Karpas-422 (cell line): Measurements from ENCODE around the gene SPNS2. TPM values are rescaled to one million over a fixed set of nuclear protein-coding genes. Genes with fewer than 3 reads are reported as not detected.

Experiments
- DNase-seq: peaks from one replicate; pipeline ENCODE4 v3.0.0-alpha.2; 2015
- H2AFZ ChIP-seq: fragments of 200-600 bp; sonication (generic); 2 replicates; pipeline ENCODE4 v1.6.1; 2014; ENCODE audit warnings: antibody characterized with exemption, low read length, mixed read lengths
- H3K27ac ChIP-seq: fragments of 200-600 bp; sonication (generic); 2 replicates; pipeline ENCODE4 v1.5.1; 2014; ENCODE audit warnings: mild to moderate bottlenecking, low read length, moderate library complexity
- H3K27me3 ChIP-seq: fragments of 200-600 bp; sonication (generic); 2 replicates; pipeline ENCODE4 v1.6.1; 2014; ENCODE audit warnings: low read length, mixed read lengths
- H3K36me3 ChIP-seq: fragments of 200-600 bp; sonication (generic); 2 replicates; pipeline ENCODE4 v1.6.1; 2014; ENCODE audit warnings: low read length, mixed read lengths; ENCODE audit not compliant: insufficient read depth
- H3K4me1 ChIP-seq: fragments of 200-600 bp; sonication (generic); 2 replicates; pipeline ENCODE4 v1.6.1; 2014; ENCODE audit warnings: mild to moderate bottlenecking, low read length, mixed read lengths
- H3K4me2 ChIP-seq: fragments of 200-600 bp; sonication (generic); 2 replicates; pipeline ENCODE4 v1.6.1; 2014; ENCODE audit warnings: low read length, low read depth, mild to moderate bottlenecking; ENCODE audit not compliant: poor library complexity, severe bottlenecking
- H3K4me3 ChIP-seq: fragments of 200-600 bp; sonication (generic); 2 replicates; pipeline ENCODE4 v1.5.1; 2014; ENCODE audit warnings: mild to moderate bottlenecking, antibody characterized with exemption, low read length, mixed read lengths
- H3K79me2 ChIP-seq: fragments of 200-600 bp; sonication (generic); 2 replicates; pipeline ENCODE4 v1.6.1; 2014; ENCODE audit warnings: mild to moderate bottlenecking, low read length, mixed read lengths
- H3K9ac ChIP-seq: fragments of 200-600 bp; sonication (generic); 2 replicates; pipeline ENCODE4 v1.6.0; 2014; ENCODE audit warnings: low read length
- H3K9me2 ChIP-seq: fragments of 200-600 bp; sonication (generic), shearing (Covaris generic); replicated peaks from 2 replicates; pipeline ENCODE4 v1.6.0; 2014; ENCODE audit warnings: mild to moderate bottlenecking, low read length, moderate library complexity; ENCODE audit not compliant: insufficient read depth
- H3K9me3 ChIP-seq: fragments of 300-700, 200-600 bp; sonication (generic); 2 replicates; pipeline ENCODE4 v1.6.1; 2014; ENCODE audit warnings: low read length, mixed read lengths
- H4K20me1 ChIP-seq: fragments of 200-600 bp; sonication (generic); 2 replicates; pipeline ENCODE4 v1.6.1; 2014; ENCODE audit warnings: mild to moderate bottlenecking, antibody characterized with exemption, low read length, low read depth; ENCODE audit not compliant: insufficient read depth
- total RNA-seq: library from RNA; depleted of rRNA; stranded (reverse); fragments of >200 nt; shearing (Covaris generic); gene quantifications from 2 replicates; pipeline ENCODE4 v1.2.3, GENCODE V29; 2014; ENCODE audit warnings: low replicate concordance

Gene SPNS2
- total RNA-seq, 1 experiment from 2014 or later = not detected

GRCh38 chr17:4497101-4497824, 1.4 kb upstream of the SPNS2 start:
- H3K4me1 ChIP-seq = peaks cover 17% of the 10 kb centered on the region
- peak overlapping the region; percentile 23 for H3K4me2 ChIP-seq
- H3K79me2 ChIP-seq = no peaks in the 10 kb centered on the region
- H3K9me3 ChIP-seq = no peaks in the 10 kb centered on the region
- DNase-seq = no peak
- H4K20me1 ChIP-seq = no peaks in the 10 kb centered on the region; the same call in 1 of the 2 replicates
- no peak overlapping the region for H3K4me3 ChIP-seq
- H3K27ac ChIP-seq = no peak overlapping the region
- H3K9me2 ChIP-seq = no peaks in the 10 kb centered on the region
- H3K36me3 ChIP-seq = no peaks in the 10 kb centered on the region
- H2AFZ ChIP-seq = no peak overlapping the region
- H3K9ac ChIP-seq = no peak overlapping the region
- H3K27me3 ChIP-seq = no peaks in the 10 kb centered on the region

GRCh38 chr17:4499431-4500190, 930 bp downstream of the SPNS2 start:
- no peaks in the 10 kb centered on the region for H3K27me3 ChIP-seq
- no peaks in the 10 kb centered on the region for H3K9me3 ChIP-seq
- H3K4me3 ChIP-seq = no peak overlapping the region
- H3K4me2 ChIP-seq = no peak overlapping the region
- H3K36me3 ChIP-seq = no peaks in the 10 kb centered on the region
- H3K4me1 ChIP-seq = peaks cover 17% of the 10 kb centered on the region
- no peak overlapping the region for H2AFZ ChIP-seq
- no peak for DNase-seq
- H3K9me2 ChIP-seq = no peaks in the 10 kb centered on the region
- H4K20me1 ChIP-seq = no peaks in the 10 kb centered on the region; the same call in 1 of the 2 replicates
- no peak overlapping the region for H3K27ac ChIP-seq
- H3K9ac ChIP-seq = no peak overlapping the region
- no peaks in the 10 kb centered on the region for H3K79me2 ChIP-seq

- H2AFZ ChIP-seq = no peak overlapping the region
- H3K9me2 ChIP-seq = no peaks in the 10 kb centered on the region
These were observed 1.5 kb downstream of the SPNS2 start for GRCh38 chr17:4500191-4500571.

GRCh38 chr17:4501295-4501949, 2.7 kb downstream of the SPNS2 start:
- no peaks in the 10 kb centered on the region for H3K27me3 ChIP-seq
- peaks cover 17% of the 10 kb centered on the region for H3K4me1 ChIP-seq
- no peaks in the 10 kb centered on the region for H3K79me2 ChIP-seq
- no peak overlapping the region for H3K9ac ChIP-seq
- H2AFZ ChIP-seq = no peak overlapping the region
- no peak overlapping the region for H3K4me2 ChIP-seq
- no peak overlapping the region for H3K27ac ChIP-seq
- H3K36me3 ChIP-seq = no peaks in the 10 kb centered on the region
- no peaks in the 10 kb centered on the region for H3K9me2 ChIP-seq
- H3K9me3 ChIP-seq = no peaks in the 10 kb centered on the region
- H4K20me1 ChIP-seq = no peaks in the 10 kb centered on the region; the same call in 1 of the 2 replicates
- no peak overlapping the region for H3K4me3 ChIP-seq
- no peak for DNase-seq

More at GRCh38 chr17:4500191-4500571, 1.5 kb downstream of the SPNS2 start:
- DNase-seq = no peak
- Histone ChIP-seq H3K27me3 (no peaks in the 10 kb centered on the region), H3K79me2 (no peaks in the 10 kb centered on the region), H3K4me2 (no peak overlapping the region), H3K27ac (no peak overlapping the region), H3K9ac (no peak overlapping the region), H4K20me1 (no peaks in the 10 kb centered on the region; the same call in 1 of the 2 replicates), H3K4me3 (no peak overlapping the region), H3K9me3 (no peaks in the 10 kb centered on the region), H3K4me1 (peaks cover 17% of the 10 kb centered on the region), H3K36me3 (no peaks in the 10 kb centered on the region)

- Histone ChIP-seq H3K27ac (no peak overlapping the region), H4K20me1 (no peaks in the 10 kb centered on the region; the same call in 1 of the 2 replicates), H3K9me3 (no peaks in the 10 kb centered on the region), H3K27me3 (no peaks in the 10 kb centered on the region), H3K4me1 (peaks cover 10% of the 10 kb centered on the region), H3K9ac (no peak overlapping the region), H3K9me2 (no peaks in the 10 kb centered on the region), H2AFZ (no peak overlapping the region), H3K4me2 (no peak overlapping the region), H3K36me3 (no peaks in the 10 kb centered on the region), H3K79me2 (no peaks in the 10 kb centered on the region), H3K4me3 (no peak overlapping the region)
- no peak for DNase-seq
These were observed 3.9 kb downstream of the SPNS2 start for GRCh38 chr17:4502466-4503154.

- Histone ChIP-seq H3K4me2 (no peak overlapping the region), H3K4me3 (no peak overlapping the region), H3K9me3 (no peaks in the 10 kb centered on the region), H3K4me1 (peaks cover 1% of the 10 kb centered on the region), H3K79me2 (no peaks in the 10 kb centered on the region), H3K9ac (no peak overlapping the region), H3K27ac (no peak overlapping the region), H3K27me3 (no peaks in the 10 kb centered on the region), H4K20me1 (no peaks in the 10 kb centered on the region; the same call in 1 of the 2 replicates), H2AFZ (no peak overlapping the region), H3K9me2 (no peaks in the 10 kb centered on the region), H3K36me3 (no peaks in the 10 kb centered on the region)
- no peak for DNase-seq
These were observed 4.8 kb downstream of the SPNS2 start for GRCh38 chr17:4503283-4504025.

- no peak overlapping the region for H2AFZ ChIP-seq
- no peak overlapping the region for H3K4me3 ChIP-seq
- H3K27ac ChIP-seq = no peak overlapping the region
- no peaks in the 10 kb centered on the region; the same call in 1 of the 2 replicates for H4K20me1 ChIP-seq
- H3K9me3 ChIP-seq = no peaks in the 10 kb centered on the region
- no peaks in the 10 kb centered on the region for H3K36me3 ChIP-seq
- no peak overlapping the region for H3K9ac ChIP-seq
- H3K27me3 ChIP-seq = no peaks in the 10 kb centered on the region
- no peaks in the 10 kb centered on the region for H3K4me1 ChIP-seq
- no peak overlapping the region for H3K4me2 ChIP-seq
- H3K79me2 ChIP-seq = no peaks in the 10 kb centered on the region
- no peak for DNase-seq
- no peaks in the 10 kb centered on the region for H3K9me2 ChIP-seq
These were observed 5.5 kb downstream of the SPNS2 start for GRCh38 chr17:4504188-4504587.
